ENCODE data around the gene MORC1. TPM values are rescaled to one million over a fixed set of nuclear protein-coding genes. Genes with fewer than 3 reads are reported as not detected.
A peak's percentile ranks its signal among the peaks of the same experiment; 100 is the strongest.

Gene MORC1
- total RNA-seq, 1 experiment from 2014 or later: not detected

DNA sequence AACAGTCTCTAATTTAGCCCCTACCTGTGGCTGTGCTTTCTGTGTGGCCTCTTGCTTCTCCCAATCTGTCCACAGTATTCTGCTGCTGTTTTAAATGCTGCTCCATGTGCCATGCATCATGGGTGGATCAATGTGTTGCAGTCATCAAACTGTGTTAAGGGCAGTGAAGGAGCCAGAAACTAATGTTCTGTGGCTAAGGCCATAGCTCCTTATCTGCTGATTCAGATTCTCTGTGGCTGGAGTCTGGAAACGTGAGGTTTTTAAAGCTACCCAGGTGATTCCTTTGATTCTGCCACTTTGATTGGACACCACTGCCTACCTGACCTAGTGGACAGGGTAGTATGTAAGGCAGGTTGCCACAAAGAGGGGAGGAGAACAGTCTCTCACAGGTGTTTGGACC lies 44.8 kb downstream of the MORC1 start:
- H3K4me3 Mint-ChIP-seq (ENCODE audit: unreplicated experiment): no peak overlapping the region
- POLR2A ChIA-PET: no interaction called here
- TF ChIP-seq, protein P1, sequence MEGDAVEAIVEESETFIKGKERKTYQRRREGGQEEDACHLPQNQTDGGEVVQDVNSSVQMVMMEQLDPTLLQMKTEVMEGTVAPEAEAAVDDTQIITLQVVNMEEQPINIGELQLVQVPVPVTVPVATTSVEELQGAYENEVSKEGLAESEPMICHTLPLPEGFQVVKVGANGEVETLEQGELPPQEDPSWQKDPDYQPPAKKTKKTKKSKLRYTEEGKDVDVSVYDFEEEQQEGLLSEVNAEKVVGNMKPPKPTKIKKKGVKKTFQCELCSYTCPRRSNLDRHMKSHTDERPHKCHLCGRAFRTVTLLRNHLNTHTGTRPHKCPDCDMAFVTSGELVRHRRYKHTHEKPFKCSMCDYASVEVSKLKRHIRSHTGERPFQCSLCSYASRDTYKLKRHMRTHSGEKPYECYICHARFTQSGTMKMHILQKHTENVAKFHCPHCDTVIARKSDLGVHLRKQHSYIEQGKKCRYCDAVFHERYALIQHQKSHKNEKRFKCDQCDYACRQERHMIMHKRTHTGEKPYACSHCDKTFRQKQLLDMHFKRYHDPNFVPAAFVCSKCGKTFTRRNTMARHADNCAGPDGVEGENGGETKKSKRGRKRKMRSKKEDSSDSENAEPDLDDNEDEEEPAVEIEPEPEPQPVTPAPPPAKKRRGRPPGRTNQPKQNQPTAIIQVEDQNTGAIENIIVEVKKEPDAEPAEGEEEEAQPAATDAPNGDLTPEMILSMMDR (IDR thresholded peaks at IDR 0.05; ENCODE audit: insufficient read depth in 1 of 2, low read depth in 1 of 2, low read length in 1 of 2, severe bottlenecking in 1 of 2, unreplicated experiment in 1 of 2): no peak

DNA sequence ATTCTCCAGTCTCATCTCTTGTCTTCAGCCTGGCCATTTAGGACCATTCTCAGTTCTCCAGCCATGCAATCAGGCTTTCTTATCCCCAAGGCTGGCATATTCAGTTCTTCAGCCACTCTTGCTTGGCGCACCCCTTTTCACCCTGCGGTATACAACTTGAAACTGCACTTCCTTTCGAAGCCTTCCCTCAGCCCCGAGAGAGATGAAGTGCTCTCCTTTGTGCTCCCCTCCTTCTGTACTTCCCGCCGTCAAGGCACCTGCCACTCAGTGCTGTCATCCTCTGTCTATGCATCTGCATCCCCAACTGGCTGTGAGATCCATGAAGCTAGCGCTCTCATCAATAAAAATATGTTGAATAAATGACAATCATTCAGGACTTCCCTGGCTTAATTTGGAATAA lies 45.7 kb downstream of the MORC1 start:
- no peak for DNase-seq
- POLR2A ChIA-PET: no interaction called here
- peaks cover 4% of the 10 kb centered on the region for H3K27me3 Mint-ChIP-seq (ENCODE audit: insufficient read depth, unreplicated experiment)
- Histone ChIP-seq H3K9me3 (no peaks in the 10 kb centered on the region), H3K4me3 (ENCODE audit: low read depth, low read length) (no peak overlapping the region), H3K27me3 (replicated peaks; ENCODE audit: control insufficient read depth, insufficient read depth, low read length) (no peaks in the 10 kb centered on the region), H3K4me1 (no peaks in the 10 kb centered on the region), H3K36me3 (ENCODE audit: control insufficient read depth, insufficient read depth, low read length) (no peaks in the 10 kb centered on the region)
- H3K9me3 Mint-ChIP-seq (ENCODE audit: unreplicated experiment): no peaks in the 10 kb centered on the region
- BruUV-seq (replicated peaks): no TSS peak
- H3K27ac Mint-ChIP-seq (ENCODE audit: unreplicated experiment): no peak overlapping the region
- H3K4me3 Mint-ChIP-seq (ENCODE audit: unreplicated experiment): no peak overlapping the region
- H3K36me3 Mint-ChIP-seq (ENCODE audit: insufficient read depth, unreplicated experiment): no peaks in the 10 kb centered on the region
- H3K4me1 Mint-ChIP-seq (ENCODE audit: low read depth, unreplicated experiment): no peaks in the 10 kb centered on the region
- CTCF ChIA-PET: interaction anchor here (1.6 kb wide), 1 partner anchor 48 kb away, joined by 15 read pairs; no protein-coding TSS in a partner anchor
- intact Hi-C loops (cut with micrococcal nuclease; ENCODE audit: unreplicated experiment): no loop called here
- TF ChIP-seq, protein P1 (IDR thresholded peaks at IDR 0.05; ENCODE audit: insufficient read depth in 1 of 2, low read depth in 1 of 2, low read length in 1 of 2, severe bottlenecking in 1 of 2, unreplicated experiment in 1 of 2): no peak

More for the DNA sequence above, 44.8 kb downstream of the MORC1 start:
- H3K36me3 Mint-ChIP-seq (ENCODE audit: insufficient read depth, unreplicated experiment): no peaks in the 10 kb centered on the region
- Histone ChIP-seq H3K4me1 (no peaks in the 10 kb centered on the region), H3K36me3 (ENCODE audit: control insufficient read depth, insufficient read depth, low read length) (no peaks in the 10 kb centered on the region), H3K9me3 (no peaks in the 10 kb centered on the region), H3K4me3 (ENCODE audit: low read depth, low read length) (no peak overlapping the region), H3K27me3 (replicated peaks; ENCODE audit: control insufficient read depth, insufficient read depth, low read length) (no peaks in the 10 kb centered on the region)
- CTCF ChIA-PET: no interaction called here
- no peak overlapping the region for H3K27ac Mint-ChIP-seq (ENCODE audit: unreplicated experiment)
- peaks cover 4% of the 10 kb centered on the region for H3K27me3 Mint-ChIP-seq (ENCODE audit: insufficient read depth, unreplicated experiment)
- no peaks in the 10 kb centered on the region for H3K4me1 Mint-ChIP-seq (ENCODE audit: low read depth, unreplicated experiment)
- H3K9me3 Mint-ChIP-seq (ENCODE audit: unreplicated experiment): no peaks in the 10 kb centered on the region
- DNase-seq: no peak
- no TSS peak for BruUV-seq (replicated peaks)
- intact Hi-C loops (cut with micrococcal nuclease; ENCODE audit: unreplicated experiment): no loop called here

DNA sequence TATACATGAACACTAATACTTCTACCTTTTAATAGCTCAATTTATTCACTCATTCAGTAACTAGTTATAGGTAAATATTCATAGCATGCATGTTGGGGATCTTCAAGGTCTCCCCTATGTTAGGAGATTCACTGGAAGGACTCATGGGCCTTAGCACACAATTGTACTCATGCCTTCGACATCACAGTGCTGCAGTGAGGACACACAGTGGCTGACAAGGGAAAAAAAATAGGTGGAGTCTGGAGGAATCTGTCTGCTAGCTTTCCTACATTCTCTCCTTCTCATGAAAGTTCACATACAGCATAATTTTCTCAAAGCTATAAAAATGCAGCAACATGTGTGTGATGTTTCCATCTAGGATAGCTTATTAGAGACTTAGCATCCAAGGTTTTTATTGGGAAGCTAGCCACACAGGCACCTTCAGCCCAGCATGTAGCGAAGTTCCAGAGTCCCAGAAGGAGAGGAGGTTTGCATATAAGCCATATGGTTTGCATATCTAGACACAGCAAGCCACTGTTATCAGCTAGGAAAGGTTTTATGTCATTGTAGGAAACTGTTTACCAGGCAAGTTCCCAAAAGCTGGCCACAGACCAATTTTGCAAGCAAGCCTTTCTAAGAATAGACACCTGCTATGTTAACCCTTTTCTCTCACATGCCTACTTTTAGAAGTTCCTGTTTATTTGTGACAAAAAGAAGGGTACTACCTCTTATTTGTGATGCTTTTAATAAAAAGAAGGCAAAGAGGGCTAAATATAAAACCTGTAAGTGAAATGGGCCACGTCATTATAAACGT lies 46.4 kb downstream of the MORC1 start:
- ChIA-PET CTCF (interaction anchor here (1.6 kb wide), 1 partner anchor 48 kb away, joined by 15 read pairs; no protein-coding TSS in a partner anchor), POLR2A (no interaction called here)
- Mint-ChIP-seq H3K27ac (ENCODE audit: unreplicated experiment) (no peak overlapping the region), H3K4me1 (ENCODE audit: low read depth, unreplicated experiment) (no peaks in the 10 kb centered on the region), H3K36me3 (ENCODE audit: insufficient read depth, unreplicated experiment) (no peaks in the 10 kb centered on the region), H3K9me3 (ENCODE audit: unreplicated experiment) (no peaks in the 10 kb centered on the region), H3K4me3 (ENCODE audit: unreplicated experiment) (no peak overlapping the region), H3K27me3 (ENCODE audit: insufficient read depth, unreplicated experiment) (peaks cover 4% of the 10 kb centered on the region)
- intact Hi-C loops (cut with micrococcal nuclease; ENCODE audit: unreplicated experiment): loop anchor here (1.0 kb wide), 1 partner anchor 48 kb away; no protein-coding TSS in a partner anchor
- DNase-seq: peak in 1 of 2 experiments; percentile 6
- H3K4me1 ChIP-seq: no peaks in the 10 kb centered on the region
- TF ChIP-seq, protein P1 (IDR thresholded peaks at IDR 0.05; ENCODE audit: insufficient read depth in 1 of 2, low read depth in 1 of 2, low read length in 1 of 2, severe bottlenecking in 1 of 2, unreplicated experiment in 1 of 2): peak in 1 of 2 experiments; percentile 9
- BruUV-seq (replicated peaks): no TSS peak
- no peaks in the 10 kb centered on the region for H3K36me3 ChIP-seq (ENCODE audit: control insufficient read depth, insufficient read depth, low read length)
- no peak overlapping the region for H3K4me3 ChIP-seq (ENCODE audit: low read depth, low read length)
- H3K27me3 ChIP-seq (replicated peaks; ENCODE audit: control insufficient read depth, insufficient read depth, low read length): no peaks in the 10 kb centered on the region
- H3K9me3 ChIP-seq: no peaks in the 10 kb centered on the region
